Stimulated activated CD8-positive, alpha-beta memory T cell treated with anti-CD3 and anti-CD28 coated beads, Interleukin-2, amount 100 ng/mL, for 48 hours (primary cell): ENCODE results near the gene PNMA6E.

Experiments used
- DNase-seq, 2 donors: peaks; one replicate each; pipeline ENCODE4 v3.0.0-alpha.2; 2020; ENCODE audit warnings: low read depth in 2 of 2

Gene PNMA6E

GRCh38 chrX:153401133-153401764, at the start of gene PNMA6E:
Gene PNMA6E, minus strand, starts transcription at chrX:153401350. Its CDS starts 2,501 bp downstream, at chrX:153398849.
- no peak for DNase-seq

GRCh38 chrX:153450949-153451277, 49.8 kb upstream of the PNMA6E start:
- no peak for DNase-seq

GRCh38 chrX:153450114-153450948, 49.2 kb upstream of the PNMA6E start:
- no peak for DNase-seq

GRCh38 chrX:153449368-153450113, 48.4 kb upstream of the PNMA6E start:
- DNase-seq, result no peak

- no peak for DNase-seq
These were observed 47.6 kb upstream of the PNMA6E start for GRCh38 chrX:153448556-153449367.

GRCh38 chrX:153447581-153447960, 46.4 kb upstream of the PNMA6E start:
- no peak for DNase-seq

GRCh38 chrX:153446950-153447580, 45.9 kb upstream of the PNMA6E start:
- DNase-seq, result no peak

- no peak for DNase-seq
These were observed 45.4 kb upstream of the PNMA6E start for GRCh38 chrX:153446636-153446936.

GRCh38 chrX:153445856-153446635, 44.9 kb upstream of the PNMA6E start, which contains the start of gene TREX2:
Gene TREX2, minus strand, starts transcription at chrX:153446056. Its CDS starts 626 bp downstream, at chrX:153445430.
- DNase-seq, result no peak

- no peak for DNase-seq
These were observed 44.1 kb upstream of the PNMA6E start for GRCh38 chrX:153445106-153445855.

- no peak for DNase-seq
These were observed 43.3 kb upstream of the PNMA6E start for GRCh38 chrX:153444333-153445011.

GRCh38 chrX:153443476-153444332, 42.6 kb upstream of the PNMA6E start:
- DNase-seq, result no peak

- no peak for DNase-seq
These were observed 41.3 kb upstream of the PNMA6E start for GRCh38 chrX:153442463-153442862.

- DNase-seq, result no peak
These were observed 40.8 kb upstream of the PNMA6E start for GRCh38 chrX:153441981-153442380.

GRCh38 chrX:153441296-153441695, 40.1 kb upstream of the PNMA6E start:
- no peak for DNase-seq

- DNase-seq, result no peak
These were observed 39.5 kb upstream of the PNMA6E start for GRCh38 chrX:153440556-153441135.

GRCh38 chrX:153439977-153440376, 38.8 kb upstream of the PNMA6E start:
- no peak for DNase-seq

GRCh38 chrX:153438532-153438931, 37.4 kb upstream of the PNMA6E start:
- no peak for DNase-seq
